Keratinocyte (primary cell): ENCODE results near the gene NT5DC2.

ENCODE experiments used
- CTCF ChIP-seq, 3 experiments: IDR thresholded peaks in 1 of 3; conservative IDR thresholded peaks in 1 of 3; optimal IDR thresholded peaks in 1 of 3; 2 replicates in 2 of 3; 3 replicates in 1 of 3; pipeline versions ENCODE3 to v1.5.1; 2011; ENCODE audit warnings: low read length in 3 of 3, mild to moderate bottlenecking in 3 of 3, moderate library complexity in 2 of 3, control low read depth in 1 of 3, inconsistent platforms in 1 of 3; ENCODE audit not compliant: insufficient read depth in 2 of 3; ENCODE audit errors: extremely low read depth in 1 of 3
- EZH2 ChIP-seq: IDR thresholded peaks from one replicate; pipeline ENCODE4 v1.6.1; 2012; ENCODE audit warnings: inconsistent platforms, mild to moderate bottlenecking, low read length, moderate library complexity

GRCh38 chr3:52516509-52517195, 17.0 kb downstream of the NT5DC2 start:
- no peak for TF ChIP-seq EZH2
- TF ChIP-seq CTCF (optimal IDR thresholded peaks at IDR 0.05 in 1 of 3, IDR thresholded peaks at IDR 0.05 in 1 of 3, conservative IDR thresholded peaks at IDR 0.05 in 1 of 3; ENCODE audit: extremely low read depth in 1 of 3, insufficient read depth in 2 of 3, low read length in 3 of 3), result no peak
